Smooth muscle cell (in vitro differentiated cells): Measurements from ENCODE around the gene RAVER1. TPM values are rescaled to one million over a fixed set of nuclear protein-coding genes. Genes with fewer than 3 reads are reported as not detected.

Experiments
- DNase-seq: peaks from one replicate; lab custom pipeline; 2025; ENCODE audit not compliant: unreplicated experiment; lab: John Stamatoyannopoulos, UW
- H2AFZ ChIP-seq: fragments of 200-600 bp; sonication (generic); 2 replicates; pipeline ENCODE4 v1.6.0; 2016; ENCODE audit warnings: antibody characterized with exemption, low read depth, mild to moderate bottlenecking
- H3F3A ChIP-seq: fragments of 200-600 bp; sonication (generic); 2 replicates; pipeline ENCODE4 v1.6.0; 2017; ENCODE audit warnings: antibody characterized with exemption, low read depth
- H3K27ac ChIP-seq: fragments of 200-600 bp; sonication (generic); 2 replicates; pipeline ENCODE4 v1.5.1; 2016; ENCODE audit warnings: low read depth, mild to moderate bottlenecking
- H3K27me3 ChIP-seq: fragments of 200-600 bp; sonication (generic); 2 replicates; pipeline ENCODE4 v1.6.1; 2016; ENCODE audit warnings: low read depth, mild to moderate bottlenecking
- H3K36me3 ChIP-seq: fragments of 200-600 bp; sonication (generic); 2 replicates; pipeline ENCODE4 v1.5.1; 2016; ENCODE audit warnings: low read depth
- H3K4me1 ChIP-seq: fragments of 200-600 bp; sonication (generic); 2 replicates; pipeline ENCODE4 v1.5.1; 2016; ENCODE audit warnings: low read depth
- H3K4me2 ChIP-seq: fragments of 200-600 bp; sonication (generic); 2 replicates; pipeline ENCODE4 v1.6.0; 2016; ENCODE audit warnings: mild to moderate bottlenecking
- H3K4me3 ChIP-seq: fragments of 200-600 bp; sonication (generic); 2 replicates; pipeline ENCODE4 v1.5.1; 2016; ENCODE audit warnings: mild to moderate bottlenecking
- H3K79me2 ChIP-seq: fragments of 200-600 bp; sonication (generic); 2 replicates; pipeline ENCODE4 v1.6.0; 2016; ENCODE audit warnings: low read depth, mild to moderate bottlenecking
- H3K9ac ChIP-seq: fragments of 200-600 bp; sonication (generic); 2 replicates; pipeline ENCODE4 v1.6.0; 2016; ENCODE audit warnings: low read depth
- H3K9me3 ChIP-seq: fragments of 200-600 bp; sonication (generic); replicated peaks from 2 replicates; pipeline ENCODE4 v1.5.1; 2016; ENCODE audit warnings: low read depth
- H4K20me1 ChIP-seq: fragments of 200-600 bp; sonication (generic); 2 replicates; pipeline ENCODE4 v1.6.0; 2016; ENCODE audit warnings: low read depth
- WGBS: methylation state at CpG from one replicate; pipeline ENCODE4 v1.1.7; 2016; ENCODE audit warnings: low lambda C conversion rate; 5-methylcytosine and 5-hydroxymethylcytosine counted together
- polyA plus RNA-seq: library from polyadenylated mRNA; unstranded; fragments of >200 nt; fragmentation: Nextera tagmentation; extraction: Ambion mirVana; gene quantifications from 2 replicates; pipeline ENCODE4 v1.2.1, GENCODE V29; 2016
- total RNA-seq: library from RNA; depleted of rRNA; stranded (reverse); fragments of >200 nt; gene quantifications from 2 replicates; pipeline ENCODE4 v1.2.3, GENCODE V29; 2014
- TF ChIP-seq, protein P1 (sequence below): fragments of 200-600 bp; sonication (generic); IDR thresholded peaks from 2 replicates; pipeline ENCODE4 v1.5.1; 2017; ENCODE audit warnings: borderline replicate concordance, mild to moderate bottlenecking, antibody characterized with exemption; ENCODE audit not compliant: insufficient read depth, poor library complexity, severe bottlenecking

Gene RAVER1
- total and polyA plus RNA-seq, 2 experiments from 2014 or later: 18.3 to 43.0 TPM

DNA sequence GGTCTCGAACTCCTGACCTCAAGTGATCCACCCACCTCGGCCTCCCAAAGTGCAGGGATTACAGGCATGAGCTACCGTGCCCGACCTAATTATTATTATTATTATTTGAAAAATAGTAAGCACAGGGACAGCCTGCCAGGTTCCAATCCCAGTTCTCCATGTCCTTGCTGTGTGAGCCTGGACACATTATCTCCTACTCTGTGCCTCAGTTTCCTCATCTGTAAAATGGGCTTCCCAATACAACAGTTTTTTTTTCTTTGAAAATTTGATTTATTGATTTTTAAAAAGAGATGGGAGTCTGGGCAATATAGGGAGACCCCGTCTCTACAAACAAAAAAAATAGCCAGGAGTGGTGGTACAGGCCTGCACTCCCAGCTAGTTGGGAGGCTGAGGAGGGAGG lies 27.0 kb downstream of the RAVER1 start:
- no peak overlapping the region for H2AFZ ChIP-seq
- no peaks in the 10 kb centered on the region for H3K27me3 ChIP-seq
- H3K9ac ChIP-seq: no peak overlapping the region
- H3K4me3 ChIP-seq: no peak overlapping the region
- H3K36me3 ChIP-seq: no peaks in the 10 kb centered on the region
- no peaks in the 10 kb centered on the region for H3F3A ChIP-seq
- H3K79me2 ChIP-seq: no peaks in the 10 kb centered on the region
- no peak overlapping the region for H3K4me2 ChIP-seq
- H3K4me1 ChIP-seq: no peaks in the 10 kb centered on the region
- no peak for DNase-seq
- 94% methylated on average over 5 of the region's 5 CpGs for WGBS
- no peak overlapping the region for H3K27ac ChIP-seq
- no peaks in the 10 kb centered on the region for H3K9me3 ChIP-seq
- TF ChIP-seq, protein P1, sequence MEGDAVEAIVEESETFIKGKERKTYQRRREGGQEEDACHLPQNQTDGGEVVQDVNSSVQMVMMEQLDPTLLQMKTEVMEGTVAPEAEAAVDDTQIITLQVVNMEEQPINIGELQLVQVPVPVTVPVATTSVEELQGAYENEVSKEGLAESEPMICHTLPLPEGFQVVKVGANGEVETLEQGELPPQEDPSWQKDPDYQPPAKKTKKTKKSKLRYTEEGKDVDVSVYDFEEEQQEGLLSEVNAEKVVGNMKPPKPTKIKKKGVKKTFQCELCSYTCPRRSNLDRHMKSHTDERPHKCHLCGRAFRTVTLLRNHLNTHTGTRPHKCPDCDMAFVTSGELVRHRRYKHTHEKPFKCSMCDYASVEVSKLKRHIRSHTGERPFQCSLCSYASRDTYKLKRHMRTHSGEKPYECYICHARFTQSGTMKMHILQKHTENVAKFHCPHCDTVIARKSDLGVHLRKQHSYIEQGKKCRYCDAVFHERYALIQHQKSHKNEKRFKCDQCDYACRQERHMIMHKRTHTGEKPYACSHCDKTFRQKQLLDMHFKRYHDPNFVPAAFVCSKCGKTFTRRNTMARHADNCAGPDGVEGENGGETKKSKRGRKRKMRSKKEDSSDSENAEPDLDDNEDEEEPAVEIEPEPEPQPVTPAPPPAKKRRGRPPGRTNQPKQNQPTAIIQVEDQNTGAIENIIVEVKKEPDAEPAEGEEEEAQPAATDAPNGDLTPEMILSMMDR: no peak
- no peaks in the 10 kb centered on the region for H4K20me1 ChIP-seq

DNA sequence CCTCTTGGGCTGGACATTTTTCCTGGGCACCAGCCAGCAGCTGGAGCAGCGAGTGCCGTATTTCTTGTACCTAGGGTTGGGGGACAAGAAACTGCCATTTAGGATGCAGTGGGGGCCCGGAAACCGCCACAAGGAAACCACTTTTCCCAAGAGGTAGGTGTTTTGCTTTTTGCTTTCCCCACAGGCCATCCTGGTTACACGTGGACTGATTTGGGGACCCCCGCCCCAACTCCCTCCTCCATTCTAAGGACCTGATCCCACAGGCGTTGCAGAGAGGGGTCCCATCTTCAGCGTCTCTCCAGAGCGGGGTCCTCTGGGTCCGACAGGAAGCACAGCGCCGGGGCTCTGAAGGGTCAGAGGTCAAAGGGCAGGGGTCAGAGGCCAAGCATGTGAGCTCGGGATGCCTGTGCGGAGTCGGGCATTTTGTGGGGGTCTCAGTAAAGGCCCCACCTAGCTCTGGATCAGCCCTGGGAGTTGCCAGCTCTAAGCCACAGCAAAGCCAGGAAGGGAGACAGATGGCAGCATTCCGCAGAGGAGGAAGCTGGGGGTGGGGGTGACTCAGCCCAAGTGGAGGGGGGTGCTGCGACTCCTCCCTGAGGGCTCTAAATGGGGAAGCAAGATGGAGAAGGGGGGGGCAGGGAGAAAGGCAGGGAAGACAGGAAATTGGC lies 28.1 kb downstream of the RAVER1 start:
- Histone ChIP-seq H3K4me1 (no peaks in the 10 kb centered on the region), H3K4me3 (no peak overlapping the region), H3K4me2 (peak overlapping the region; percentile 48), H4K20me1 (no peaks in the 10 kb centered on the region), H3K9ac (no peak overlapping the region), H2AFZ (no peak overlapping the region), H3F3A (no peaks in the 10 kb centered on the region), H3K36me3 (no peaks in the 10 kb centered on the region), H3K9me3 (no peaks in the 10 kb centered on the region), H3K27ac (peak overlapping the region; percentile 60), H3K27me3 (no peaks in the 10 kb centered on the region), H3K79me2 (no peaks in the 10 kb centered on the region)
- 81% methylated on average over 17 of the region's 17 CpGs for WGBS
- TF ChIP-seq, protein P1: no peak
- DNase-seq: no peak

DNA sequence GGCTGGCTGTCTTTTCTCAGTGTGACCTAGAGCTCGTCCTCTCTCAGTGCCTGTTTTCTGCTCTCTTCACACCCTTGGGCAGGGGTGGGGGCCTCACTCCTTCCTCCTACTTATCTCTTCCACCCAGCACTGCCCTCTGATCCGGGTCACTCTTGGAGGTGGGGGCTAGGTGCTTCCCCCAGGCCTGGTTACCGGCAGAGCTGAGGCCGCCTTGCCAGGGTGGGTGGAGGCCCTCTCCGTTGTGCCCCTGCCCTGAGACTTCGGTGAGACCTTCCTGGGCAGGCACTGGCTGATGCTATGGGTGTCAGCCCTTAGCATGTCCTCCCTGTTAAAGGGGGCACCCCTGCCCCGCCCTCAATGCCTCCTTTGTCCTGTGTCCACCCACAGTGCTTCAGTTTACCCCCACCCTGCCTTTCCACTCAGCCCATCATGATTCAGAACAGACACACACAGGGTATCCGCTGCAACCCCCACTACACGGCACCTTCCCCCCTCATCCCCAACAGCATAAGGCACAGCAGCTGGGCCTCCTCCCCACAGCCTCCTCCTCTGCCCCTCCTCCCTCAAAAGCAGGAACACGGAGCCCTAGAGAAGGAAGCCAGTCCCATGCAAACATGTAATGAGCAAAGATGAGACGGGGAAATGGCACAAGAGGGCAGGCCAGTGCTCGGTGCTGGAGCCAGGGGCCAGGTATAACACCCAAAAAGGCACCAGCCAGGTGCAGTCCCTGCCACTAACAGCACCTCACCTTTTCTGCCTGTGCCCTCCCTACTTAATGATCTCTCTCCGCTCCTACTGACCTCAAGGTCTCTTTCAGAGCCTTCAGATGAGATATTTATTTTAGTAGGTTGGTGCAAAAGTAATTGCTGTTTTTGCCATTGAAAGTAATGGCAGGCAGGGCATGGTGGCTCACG lies 33.5 kb downstream of the RAVER1 start:
- Histone ChIP-seq H3K79me2 (no peaks in the 10 kb centered on the region), H3F3A (no peaks in the 10 kb centered on the region), H3K9me3 (no peaks in the 10 kb centered on the region), H4K20me1 (no peaks in the 10 kb centered on the region), H3K27ac (no peak overlapping the region), H3K4me1 (peaks cover 5% of the 10 kb centered on the region), H3K9ac (no peak overlapping the region), H3K36me3 (no peaks in the 10 kb centered on the region), H3K27me3 (peaks cover 34% of the 10 kb centered on the region), H3K4me3 (no peak overlapping the region), H3K4me2 (no peak overlapping the region), H2AFZ (no peak overlapping the region)
- 82% methylated on average over 14 of the region's 14 CpGs for WGBS
- TF ChIP-seq, protein P1: no peak
- no peak for DNase-seq
